ENCODE results near the gene WDR70. TPM values are rescaled to one million over a fixed set of nuclear protein-coding genes. Genes with fewer than 3 reads are reported as not detected.

The WDR70 gene
- total and polyA plus RNA-seq, 2 of the 8 experiments (the other 6 are each of a cell fraction or from before 2014, with no cell fraction given), result 10.6 to 37.4 TPM

DNA sequence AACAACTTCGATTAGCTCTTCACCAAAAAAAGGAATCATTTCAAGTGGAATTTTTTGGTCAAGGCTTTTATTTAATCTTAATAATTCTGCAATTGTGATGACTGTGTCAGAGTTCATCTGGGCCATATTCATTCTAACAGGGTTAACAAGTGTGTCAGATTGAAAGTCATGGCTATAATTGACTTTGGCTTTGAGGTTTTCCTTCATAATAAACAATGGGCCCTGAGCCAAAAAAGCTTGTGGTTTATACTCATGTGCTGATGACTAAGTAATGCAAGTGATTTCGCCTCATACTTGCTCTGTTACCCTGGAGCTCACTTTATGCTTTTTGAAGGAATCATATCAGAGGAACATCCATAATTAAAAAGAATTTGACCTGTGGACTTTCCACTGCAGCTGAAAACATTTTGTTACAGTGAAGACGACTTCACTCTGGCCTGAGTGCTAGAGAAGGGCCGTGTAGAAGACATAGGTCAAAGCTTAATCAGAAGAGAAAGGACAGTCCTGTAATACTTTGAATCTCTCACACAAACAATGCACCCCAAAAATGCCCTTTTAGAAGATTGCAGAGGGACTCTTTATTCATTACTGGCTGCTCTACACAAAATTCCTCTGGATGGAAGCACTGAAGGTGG, 359.1 kb downstream of the WDR70 start (continued):
- TF ChIP-seq HDAC6 (IDR thresholded peaks at IDR 0.05; ENCODE audit: low read depth, low read length) (no peak), NRF1 (IDR thresholded peaks at IDR 0.05; ENCODE audit: low read depth, low read length) (no peak), CTBP2 (IDR thresholded peaks at IDR 0.05; ENCODE audit: borderline replicate concordance, insufficient read depth, insufficient read length, low read length) (no peak), EZH2 (IDR thresholded peaks at IDR 0.05; ENCODE audit: low read depth, low read length, severe bottlenecking) (no peak), ZNF274 (IDR thresholded peaks at IDR 0.05; ENCODE audit: borderline replicate concordance, extremely low read depth, low read length) (no peak)
